Activated CD8-positive, alpha-beta memory T cell treated with anti-CD3 and anti-CD28 coated beads, Interleukin-2, amount 50 U/mL, for 4 hours (primary cell): ENCODE results near the gene METTL9.
"Not testable (repeated sequence)": the region's sequence is repeated elsewhere in the genome, so short reads cannot be mapped to it uniquely, and the experiment has no call there.

Experiments used
- DNase-seq: peaks from one replicate; pipeline ENCODE4 v3.0.0-alpha.2; 2020

The METTL9 gene

GRCh38 chr16:21576323-21576722 is 23.1 kb upstream of the METTL9 start:
- DNase-seq, result not testable (repeated sequence)

- not testable (repeated sequence) for DNase-seq
These were observed 21.9 kb upstream of the METTL9 start for GRCh38 chr16:21577487-21577886.

- DNase-seq, result not testable (repeated sequence)
These were observed 21.1 kb upstream of the METTL9 start for GRCh38 chr16:21578311-21578710.

GRCh38 chr16:21580131-21580530 is 19.2 kb upstream of the METTL9 start:
- not testable (repeated sequence) for DNase-seq

- DNase-seq, result no peak
These were observed 18.6 kb upstream of the METTL9 start for GRCh38 chr16:21580807-21581206.

GRCh38 chr16:21584817-21585216 is 14.6 kb upstream of the METTL9 start:
- DNase-seq, result no peak

- not testable (repeated sequence) for DNase-seq
These were observed 10.8 kb upstream of the METTL9 start for GRCh38 chr16:21588593-21588992.

GRCh38 chr16:21589551-21589950 is 9.8 kb upstream of the METTL9 start:
- no peak for DNase-seq

GRCh38 chr16:21590287-21590686 is 9.1 kb upstream of the METTL9 start:
- no peak for DNase-seq

GRCh38 chr16:21590796-21591195 is 8.6 kb upstream of the METTL9 start:
- no peak for DNase-seq

- no peak for DNase-seq
These were observed 7.2 kb upstream of the METTL9 start for GRCh38 chr16:21592191-21592590.

- DNase-seq, result no peak
These were observed 5.7 kb upstream of the METTL9 start for GRCh38 chr16:21593530-21594289.

- no peak for DNase-seq
These were observed 1.8 kb upstream of the METTL9 start for GRCh38 chr16:21597561-21598030.

GRCh38 chr16:21598206-21598605 is 1.2 kb upstream of the METTL9 start:
- no peak for DNase-seq

- DNase-seq, result no peak
These were observed 666 bp upstream of the METTL9 start for GRCh38 chr16:21598701-21599121.

GRCh38 chr16:21600031-21600773 is 825 bp downstream of the METTL9 start:
- no peak for DNase-seq

- no peak for DNase-seq
These were observed 3.4 kb downstream of the METTL9 start for GRCh38 chr16:21602785-21603184.

GRCh38 chr16:21603928-21604327 is 4.6 kb downstream of the METTL9 start:
- DNase-seq, result no peak

GRCh38 chr16:21605848-21606247 is 6.5 kb downstream of the METTL9 start:
- not testable (repeated sequence) for DNase-seq

- DNase-seq, result no peak
These were observed 9.4 kb downstream of the METTL9 start for GRCh38 chr16:21608639-21609328.

- no peak for DNase-seq
These were observed 10.7 kb downstream of the METTL9 start for GRCh38 chr16:21610006-21610544.

GRCh38 chr16:21610766-21611165 is 11.4 kb downstream of the METTL9 start:
- DNase-seq, result no peak

- no peak for DNase-seq
These were observed 11.8 kb downstream of the METTL9 start for GRCh38 chr16:21611198-21611555.
